LNCaP clone FGC (cell line): Measurements from ENCODE around the gene UROC1.

Experiments used
- DNase-seq: peaks from one replicate; pipeline ENCODE4 v3.0.0-alpha.2; 2011; ENCODE audit warnings: low read depth
- H3K4me3 ChIP-seq: 2 replicates; pipeline ENCODE4 v1.5.1; 2011; ENCODE audit warnings: mild to moderate bottlenecking, low read depth, low read length, control low read depth
- CTCF ChIP-seq: IDR thresholded peaks from 2 replicates; pipeline ENCODE4 v1.5.1; 2012; ENCODE audit warnings: mild to moderate bottlenecking; ENCODE audit not compliant: control insufficient read depth, insufficient read depth; ENCODE audit errors: extremely low read depth

UROC1 gene

DNA sequence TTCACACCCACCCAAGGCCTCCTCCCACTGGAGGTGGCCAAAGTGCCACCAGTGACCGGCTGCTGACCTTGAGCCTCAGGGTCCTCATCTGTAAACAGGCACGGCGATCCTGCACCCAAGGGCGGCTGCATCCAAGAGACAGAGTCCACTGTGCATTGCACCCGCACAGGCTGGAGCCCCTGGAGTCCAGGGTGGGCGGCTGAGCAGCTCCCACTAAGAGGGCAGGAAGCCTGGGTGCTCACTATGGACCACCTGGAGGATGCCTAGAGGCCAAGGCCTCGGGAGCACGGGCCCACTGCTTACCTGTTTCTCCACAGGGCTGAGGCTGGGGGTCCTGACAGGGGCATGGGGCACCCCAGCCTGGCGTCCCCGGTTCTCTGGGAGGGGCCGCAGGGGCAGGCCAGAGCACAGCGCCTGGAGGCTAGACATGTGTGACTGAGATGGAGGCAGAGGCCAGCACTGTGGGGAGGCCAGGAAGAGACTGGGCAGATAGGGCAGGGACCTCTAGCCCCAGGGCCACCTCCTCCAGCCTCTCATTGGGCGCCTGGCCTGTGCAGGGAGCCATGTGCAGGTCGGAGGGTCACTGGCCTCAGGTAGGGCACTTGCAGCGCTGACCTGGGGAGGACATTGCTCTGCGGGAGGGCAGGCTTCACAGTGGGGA lies at the start of gene UROC1:
Gene UROC1, minus strand, starts transcription at position 483 of the 661 bp plus-strand sequence. Its CDS starts 54 bp downstream, at position 429.
- no peak for DNase-seq
- TF ChIP-seq CTCF = no peak
- no peak within 1 kb of the TSS for H3K4me3 ChIP-seq

- TF ChIP-seq CTCF = no peak
- H3K4me3 ChIP-seq = no peak overlapping the region
- DNase-seq = no peak
Observed at GRCh38 chr3:126562737-126563276, 45.2 kb upstream of the UROC1 start.

DNA sequence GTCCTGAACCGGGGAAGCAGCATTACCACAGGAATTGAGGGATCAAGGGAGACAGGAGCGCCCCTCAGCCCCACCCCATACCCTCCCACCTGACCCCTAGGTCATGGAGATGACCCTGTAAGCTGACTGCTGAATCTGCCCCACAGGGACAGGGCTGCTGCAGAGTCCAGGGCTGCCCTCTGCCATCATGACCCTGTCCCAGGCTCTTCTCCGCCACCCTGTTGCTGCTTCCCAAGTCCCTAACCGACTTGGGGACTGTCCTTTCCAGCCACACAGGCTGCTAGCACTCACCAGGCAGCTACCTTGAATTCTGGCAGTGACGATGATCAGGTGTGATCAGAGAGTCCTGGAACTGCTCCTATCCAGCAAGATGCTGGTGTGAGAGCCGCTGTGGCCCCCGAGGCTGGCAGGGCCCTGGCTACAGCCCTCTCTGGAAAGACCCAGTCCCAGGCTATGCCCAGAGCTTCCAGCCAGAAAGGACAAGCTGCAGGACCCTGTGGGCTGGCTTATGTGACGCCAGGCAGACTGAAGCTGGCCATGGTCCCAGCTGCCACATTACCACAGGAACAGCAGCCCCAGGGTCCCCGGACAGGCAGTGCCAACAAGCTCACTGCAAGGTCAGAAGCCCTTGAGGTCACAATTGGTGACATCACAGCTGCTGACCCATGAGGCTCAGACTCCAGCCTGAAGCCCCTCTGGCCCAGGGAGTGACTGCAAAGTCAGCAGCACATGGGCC lies 40.9 kb upstream of the UROC1 start, which contains the start of gene C3orf22:
Gene C3orf22, minus strand, starts transcription at position 597 of the 736 bp plus-strand sequence. CDS start 5,542 bp downstream, outside the sequence.
- no peak within 1 kb of the TSS for H3K4me3 ChIP-seq
- no peak for DNase-seq
- TF ChIP-seq CTCF = no peak

DNA sequence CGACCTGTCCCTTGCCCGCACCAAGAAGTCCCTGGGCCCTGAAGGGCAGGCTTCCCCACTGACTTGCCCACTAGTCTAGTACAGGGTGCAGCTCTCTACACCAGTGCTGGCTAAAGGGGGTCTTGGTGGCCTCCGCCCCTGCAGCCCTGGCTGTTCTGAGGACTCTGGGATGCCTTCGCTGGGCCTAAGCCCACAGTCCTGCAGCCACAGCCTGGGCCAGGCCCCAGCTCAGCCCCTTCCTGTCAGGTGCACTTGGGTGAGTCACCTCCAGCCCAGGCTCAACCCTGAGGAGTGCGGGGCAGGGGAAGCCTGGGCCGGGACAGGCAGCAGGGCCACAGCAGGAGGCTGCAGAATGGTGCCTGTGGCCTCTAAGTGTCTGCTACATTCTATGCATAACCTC lies 40.2 kb upstream of the UROC1 start:
- no peak for DNase-seq
- no peak overlapping the region for H3K4me3 ChIP-seq
- TF ChIP-seq CTCF = no peak

DNA sequence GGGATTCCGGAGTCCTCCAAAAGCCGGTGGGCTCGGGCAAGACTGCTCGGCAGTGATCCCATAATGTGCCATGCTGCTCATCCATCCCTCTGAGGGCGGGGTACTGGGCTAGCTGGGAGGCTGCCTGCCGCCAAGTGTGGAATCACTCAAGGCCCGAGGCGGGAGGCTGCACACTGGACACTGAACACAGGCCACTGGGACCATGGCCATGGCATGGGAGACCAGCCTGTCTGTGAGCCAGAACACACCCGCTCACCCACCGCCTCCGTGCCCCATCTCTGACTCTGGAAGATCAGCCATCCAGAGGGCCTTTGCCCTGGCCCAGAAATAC lies 39.8 kb upstream of the UROC1 start:
- DNase-seq = no peak
- no peak for TF ChIP-seq CTCF
- H3K4me3 ChIP-seq = no peak overlapping the region

DNA sequence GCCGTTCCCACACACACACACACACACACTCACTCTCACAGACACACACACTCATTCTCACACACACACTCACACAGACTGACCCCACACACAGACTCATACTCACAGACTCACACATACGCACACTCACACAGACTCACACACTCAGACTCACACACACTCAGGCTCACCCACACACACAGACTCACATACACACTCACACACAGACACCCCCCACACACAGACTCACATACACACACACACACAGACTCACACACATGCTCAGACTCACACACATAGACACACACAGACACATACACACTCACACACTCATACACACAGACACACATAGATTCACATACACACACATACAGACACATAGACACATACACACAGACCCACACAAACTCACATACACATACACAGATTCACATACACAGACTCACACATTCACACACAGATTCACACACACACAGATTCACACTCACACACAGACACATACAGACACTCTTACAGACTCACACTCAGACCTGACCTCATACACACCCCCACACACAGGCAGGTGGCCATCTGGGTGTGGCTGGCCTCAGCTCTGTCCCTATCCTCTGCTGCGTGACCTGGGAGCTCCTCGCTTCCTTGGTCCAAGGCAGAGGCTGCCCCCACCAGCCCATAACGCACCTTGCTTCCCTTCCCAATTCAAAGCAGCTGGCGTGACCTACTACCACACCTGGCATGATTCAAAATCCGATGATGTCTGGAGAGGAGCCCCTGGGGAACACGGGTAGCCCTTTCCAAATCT lies 39.3 kb upstream of the UROC1 start:
- no peak overlapping the region for H3K4me3 ChIP-seq
- TF ChIP-seq CTCF = no peak
- DNase-seq = no peak
